CD4-positive, alpha-beta T cell (primary cell): ENCODE data around the gene DCUN1D2. TPM values are rescaled to one million over a fixed set of nuclear protein-coding genes. Genes with fewer than 3 reads are reported as not detected.

Experiments
- ATAC-seq: fragments of 200-7000 bp; cut with Tn5 transposase; one replicate; pipeline ENCODE4 v1.10.0; 2022; ENCODE audit warnings: mild to moderate bottlenecking; ENCODE audit not compliant: poor library complexity
- CTCF ChIA-PET: fragments of 350-600 bp; sonication (Branson Sonifier 250); formaldehyde crosslinking; loops from one replicate; lab custom pipeline; 2021; ENCODE audit warnings: antibody characterized with exemption, inconsistent platforms; lab: Charles Lee
- POLR2A ChIA-PET: fragments of 350-600 bp; sonication (Branson Sonifier 250); formaldehyde crosslinking; loops from one replicate; lab custom pipeline; 2021; ENCODE audit warnings: antibody characterized with exemption, inconsistent platforms; lab: Charles Lee
- DNase-seq, 14 experiments: peaks; one replicate each; pipeline ENCODE4 v3.0.0-alpha.2; 2013 to 2020; ENCODE audit warnings: mixed read lengths in 2 of 14
- H3K27ac ChIP-seq, 2 donors: one replicate each; pipeline versions ENCODE4 v1.5.1 to v1.7.0; 2013; ENCODE audit warnings: low read length in 2 of 2, low read depth in 1 of 2, mild to moderate bottlenecking in 1 of 2
- H3K27me3 ChIP-seq, 2 experiments: 1 replicate in 1 of 2; 2 replicates in 1 of 2; pipeline versions ENCODE4 v1.6.1 to v1.7.0; 2013; ENCODE audit warnings: low read length in 2 of 2, control low read depth in 1 of 2, mild to moderate bottlenecking in 1 of 2, moderate library complexity in 1 of 2; ENCODE audit not compliant: insufficient read depth in 2 of 2, control insufficient read depth in 1 of 2
- H3K36me3 ChIP-seq: one replicate; pipeline ENCODE4 v1.6.1; 2013; ENCODE audit warnings: low read length, control low read depth; ENCODE audit not compliant: insufficient read depth
- H3K4me1 ChIP-seq: one replicate; pipeline ENCODE4 v1.6.1; 2013; ENCODE audit warnings: low read length, control low read depth; ENCODE audit not compliant: insufficient read depth
- H3K4me3 ChIP-seq: one replicate; pipeline ENCODE4 v1.5.1; 2013; ENCODE audit warnings: mild to moderate bottlenecking, low read length, moderate library complexity
- H3K9me3 ChIP-seq, 2 experiments: 1 replicate in 1 of 2; 2 replicates in 1 of 2; pipeline versions ENCODE4 v1.6.1 to v1.7.0; 2013; ENCODE audit warnings: low read length in 2 of 2, mild to moderate bottlenecking in 2 of 2, control low read depth in 1 of 2, moderate library complexity in 1 of 2; ENCODE audit not compliant: control insufficient read depth in 1 of 2, insufficient read depth in 1 of 2
- H3K27ac Mint-ChIP-seq: one replicate; pipeline ENCODE4 v1.8.0; 2020; ENCODE audit warnings: mixed read lengths
- H3K27me3 Mint-ChIP-seq: one replicate; pipeline ENCODE4 v1.8.0; 2021; ENCODE audit warnings: mixed read lengths
- H3K36me3 Mint-ChIP-seq: one replicate; pipeline ENCODE4 v1.8.0; 2021; ENCODE audit warnings: low read depth, mixed read lengths
- H3K4me1 Mint-ChIP-seq: one replicate; pipeline ENCODE4 v1.8.0; 2021; ENCODE audit warnings: low read depth, mixed read lengths
- H3K4me3 Mint-ChIP-seq: one replicate; pipeline ENCODE4 v1.8.0; 2020; ENCODE audit warnings: mild to moderate bottlenecking, mixed read lengths
- H3K9me3 Mint-ChIP-seq: one replicate; pipeline ENCODE4 v1.8.0; 2020; ENCODE audit warnings: mixed read lengths
- intact Hi-C, 2 experiments: fragments of 100-400 bp; cut with DNase I in 1 of 2; cut with micrococcal nuclease in 1 of 2; formaldehyde crosslinking; loops; one replicate each; pipeline versions ENCODE4 v1.15.1 to v1.9.0; 2023 to 2025; cut with DNase I, micrococcal nuclease
- total RNA-seq, 174 experiments: library from RNA in 2 of 174; stranded (reverse) in 2 of 174; gene quantifications; one replicate each; pipeline ENCODE4 v1.2.3 and lab custom pipeline; 2021 to 2026
- TF ChIP-seq, protein P1 (sequence below): fragments of 200-600 bp; IDR thresholded peaks from one replicate; pipeline ENCODE4 v1.8.0; 2022; ENCODE audit warnings: antibody characterized with exemption, mild to moderate bottlenecking

DCUN1D2 gene
- total RNA-seq, 2 experiments from 2014 or later, result 16.2 to 18.9 TPM

DNA sequence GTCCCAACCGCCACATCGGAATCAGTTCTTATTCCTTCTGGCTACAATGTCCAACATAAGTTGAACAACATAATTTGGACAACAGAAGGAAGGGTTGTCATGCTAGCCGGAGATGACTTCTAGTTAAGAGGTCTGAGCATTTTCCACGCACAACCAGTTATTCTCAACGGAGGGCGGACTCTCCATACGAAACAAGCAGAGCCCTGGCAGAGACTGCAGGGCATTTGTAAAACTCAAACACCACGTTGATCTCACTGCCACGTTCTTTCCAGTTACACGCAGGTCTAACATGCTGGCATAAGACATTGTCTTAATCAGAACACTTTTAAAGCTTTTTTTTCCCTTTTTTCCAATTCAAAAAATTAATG, 38.3 kb upstream of the DCUN1D2 start:
- POLR2A ChIA-PET, result no interaction called here
- H3K4me1 ChIP-seq, result no peaks in the 10 kb centered on the region
- intact Hi-C loops, result no loop called here
- Mint-ChIP-seq H3K4me3 (no peak overlapping the region), H3K36me3 (peaks cover 64% of the 10 kb centered on the region), H3K27me3 (no peaks in the 10 kb centered on the region), H3K27ac (no peak overlapping the region), H3K9me3 (no peaks in the 10 kb centered on the region), H3K4me1 (no peaks in the 10 kb centered on the region)
- TF ChIP-seq, protein P1, sequence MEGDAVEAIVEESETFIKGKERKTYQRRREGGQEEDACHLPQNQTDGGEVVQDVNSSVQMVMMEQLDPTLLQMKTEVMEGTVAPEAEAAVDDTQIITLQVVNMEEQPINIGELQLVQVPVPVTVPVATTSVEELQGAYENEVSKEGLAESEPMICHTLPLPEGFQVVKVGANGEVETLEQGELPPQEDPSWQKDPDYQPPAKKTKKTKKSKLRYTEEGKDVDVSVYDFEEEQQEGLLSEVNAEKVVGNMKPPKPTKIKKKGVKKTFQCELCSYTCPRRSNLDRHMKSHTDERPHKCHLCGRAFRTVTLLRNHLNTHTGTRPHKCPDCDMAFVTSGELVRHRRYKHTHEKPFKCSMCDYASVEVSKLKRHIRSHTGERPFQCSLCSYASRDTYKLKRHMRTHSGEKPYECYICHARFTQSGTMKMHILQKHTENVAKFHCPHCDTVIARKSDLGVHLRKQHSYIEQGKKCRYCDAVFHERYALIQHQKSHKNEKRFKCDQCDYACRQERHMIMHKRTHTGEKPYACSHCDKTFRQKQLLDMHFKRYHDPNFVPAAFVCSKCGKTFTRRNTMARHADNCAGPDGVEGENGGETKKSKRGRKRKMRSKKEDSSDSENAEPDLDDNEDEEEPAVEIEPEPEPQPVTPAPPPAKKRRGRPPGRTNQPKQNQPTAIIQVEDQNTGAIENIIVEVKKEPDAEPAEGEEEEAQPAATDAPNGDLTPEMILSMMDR, result no peak
- no peak overlapping the region for H3K27ac ChIP-seq
- DNase-seq (no peak), ATAC-seq (no peak)
- H3K4me3 ChIP-seq, result no peak overlapping the region
- peaks cover 23% of the 10 kb centered on the region for H3K36me3 ChIP-seq
- H3K9me3 ChIP-seq, result no peaks in the 10 kb centered on the region
- CTCF ChIA-PET, result no interaction called here
- H3K27me3 ChIP-seq, result no peaks in the 10 kb centered on the region

DNA sequence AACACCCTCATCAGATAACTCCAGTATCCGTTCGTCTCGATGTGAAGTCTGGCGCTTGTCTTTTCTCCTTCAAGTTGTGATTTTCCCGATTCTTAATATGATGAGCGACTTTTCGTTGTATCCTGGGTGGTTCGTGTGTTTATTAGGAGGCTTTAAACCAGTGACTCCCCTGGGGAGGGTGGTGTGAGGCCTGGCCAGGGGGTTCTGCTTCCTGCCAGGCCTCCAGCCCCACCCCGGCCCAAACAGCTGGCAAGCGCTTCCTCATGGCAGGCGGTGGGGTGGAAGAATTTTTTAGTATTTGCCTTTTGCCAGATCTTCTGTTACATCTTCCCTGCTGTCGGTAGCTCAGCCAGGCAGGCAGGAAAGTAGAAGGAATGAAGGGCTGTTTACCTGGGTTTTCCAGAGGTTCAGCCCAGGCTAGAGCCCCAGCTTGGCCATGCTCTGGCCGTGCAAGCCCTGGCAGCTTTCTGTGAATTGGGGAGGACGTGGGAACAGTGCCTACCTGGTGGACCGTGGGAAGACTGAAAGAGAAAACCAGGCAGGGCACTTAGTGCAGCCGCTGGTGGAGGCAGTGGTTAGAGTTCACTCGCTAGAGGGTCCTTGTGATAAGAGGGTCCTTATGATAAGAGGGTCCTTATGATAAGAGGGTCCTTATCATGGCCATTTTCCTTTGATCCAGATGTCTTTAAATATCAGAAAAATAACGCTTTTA, 37.7 kb upstream of the DCUN1D2 start:
- Mint-ChIP-seq H3K4me1 (no peaks in the 10 kb centered on the region), H3K27me3 (no peaks in the 10 kb centered on the region), H3K36me3 (peaks cover 65% of the 10 kb centered on the region), H3K4me3 (no peak overlapping the region), H3K27ac (no peak overlapping the region), H3K9me3 (no peaks in the 10 kb centered on the region)
- CTCF ChIA-PET, result no interaction called here
- Histone ChIP-seq H3K4me3 (no peak overlapping the region), H3K27me3 (no peaks in the 10 kb centered on the region), H3K27ac (no peak overlapping the region), H3K36me3 (peaks cover 23% of the 10 kb centered on the region), H3K9me3 (no peaks in the 10 kb centered on the region), H3K4me1 (no peaks in the 10 kb centered on the region)
- POLR2A ChIA-PET, result no interaction called here
- DNase-seq, result no peak
- intact Hi-C loops, result no loop called here
- no peak for ATAC-seq
- TF ChIP-seq, protein P1, result no peak

DNA sequence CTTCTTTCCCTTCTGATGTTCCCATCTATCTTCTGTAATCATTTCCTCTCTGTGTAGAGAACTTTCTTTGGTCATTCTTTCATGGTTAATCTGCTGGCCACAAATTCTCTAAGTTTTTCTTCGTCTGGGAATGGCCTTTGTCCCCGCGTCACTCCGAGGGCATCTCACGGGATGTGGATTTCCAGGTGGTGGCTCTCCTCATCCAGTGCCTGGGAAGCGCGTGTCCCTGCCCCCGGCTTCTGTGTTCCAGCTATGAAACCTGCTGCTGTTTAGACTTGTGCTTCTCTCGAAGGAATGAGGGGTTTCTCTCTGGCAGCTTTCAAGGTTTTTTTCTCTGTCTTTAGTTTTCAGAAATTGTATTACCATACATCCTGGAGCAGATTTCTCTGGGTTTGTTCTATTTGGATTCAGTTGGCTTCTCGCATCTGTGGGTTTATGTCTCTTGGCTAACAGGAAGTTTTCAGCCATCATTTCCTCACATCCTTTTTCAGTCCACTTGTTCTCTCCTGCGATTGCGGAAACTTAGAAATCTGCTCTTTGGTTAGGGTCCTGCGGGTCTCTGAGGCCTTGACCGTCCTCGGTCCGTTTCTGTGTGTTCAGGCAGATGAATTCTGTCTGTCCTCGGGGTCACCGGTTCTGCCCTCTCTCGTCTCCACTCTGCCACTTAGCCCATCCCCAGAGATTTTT, 36.9 kb upstream of the DCUN1D2 start:
- intact Hi-C loops, result no loop called here
- no peaks in the 10 kb centered on the region for H3K27me3 Mint-ChIP-seq
- no peaks in the 10 kb centered on the region for H3K4me1 ChIP-seq
- no peaks in the 10 kb centered on the region for H3K9me3 ChIP-seq
- H3K27ac Mint-ChIP-seq, result no peak overlapping the region
- H3K36me3 Mint-ChIP-seq, result peaks cover 72% of the 10 kb centered on the region
- no peak for DNase-seq
- H3K36me3 ChIP-seq, result peaks cover 23% of the 10 kb centered on the region
- ATAC-seq, result no peak
- no peaks in the 10 kb centered on the region for H3K4me1 Mint-ChIP-seq
- POLR2A ChIA-PET, result no interaction called here
- TF ChIP-seq, protein P1, result no peak
- H3K4me3 Mint-ChIP-seq, result no peak overlapping the region
- CTCF ChIA-PET, result no interaction called here
- H3K27me3 ChIP-seq, result no peaks in the 10 kb centered on the region
- no peak overlapping the region for H3K27ac ChIP-seq
- no peaks in the 10 kb centered on the region for H3K9me3 Mint-ChIP-seq
- H3K4me3 ChIP-seq, result no peak overlapping the region
